ENCODE data around the gene CHD9.

GRCh38 chr16:53121043-53121620 lies 66.3 kb downstream of the CHD9 start:
- TF ChIP-seq POLR2A (IDR thresholded peaks at IDR 0.05) (no peak), CTCF (IDR thresholded peaks at IDR 0.05) (no peak)
